HG02870 (cell line): ENCODE results near the gene BCLAF1.
"Not testable (repeated sequence)": the region's sequence is repeated elsewhere in the genome, so short reads cannot be mapped to it uniquely, and the experiment has no call there.

Experiments
- ATAC-seq: cut with Tn5 transposase; IDR thresholded peaks from one replicate; pipeline ENCODE4 v1.9.1; 2021; ENCODE audit warnings: mild to moderate bottlenecking, moderate library complexity; ENCODE audit not compliant: unreplicated experiment

Gene BCLAF1

GRCh38 chr6:136312975-136313374 lies 23.3 kb upstream of the BCLAF1 start:
- no peak for ATAC-seq

DNA sequence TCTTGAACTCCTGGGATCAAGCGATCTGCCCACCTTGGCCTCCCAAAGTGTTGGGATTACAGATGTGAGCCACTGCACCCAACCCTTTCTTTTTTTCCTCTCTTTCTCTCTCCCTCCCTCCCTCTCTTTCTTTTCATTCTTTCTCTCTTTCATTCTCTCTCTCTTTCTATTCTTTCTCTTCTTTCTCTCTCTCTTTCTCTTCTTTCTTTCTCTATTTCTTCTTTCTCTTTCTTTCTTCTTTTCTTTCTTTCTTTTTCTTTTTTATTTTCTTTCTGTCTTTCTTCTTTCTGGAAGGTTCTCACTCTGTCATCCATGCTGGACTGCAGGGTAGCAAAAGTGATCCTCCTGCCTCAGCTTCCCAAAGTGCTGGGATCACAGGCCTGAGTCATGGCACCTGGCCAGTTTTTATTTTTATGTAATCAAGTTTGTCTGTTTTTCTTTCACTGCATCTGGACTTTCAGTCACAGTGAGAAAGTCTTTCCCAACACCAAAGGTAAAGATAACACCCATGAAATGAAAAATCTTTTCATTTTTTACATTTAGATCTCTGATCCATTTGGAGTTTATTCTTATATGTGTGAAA lies 20.2 kb upstream of the BCLAF1 start:
- ATAC-seq = no peak

GRCh38 chr6:136309171-136309570 lies 19.5 kb upstream of the BCLAF1 start:
- no peak for ATAC-seq

- not testable (repeated sequence) for ATAC-seq
These were observed 18.8 kb upstream of the BCLAF1 start for GRCh38 chr6:136308469-136308868.

- no peak for ATAC-seq
These were observed 17.7 kb upstream of the BCLAF1 start for GRCh38 chr6:136307351-136307750.

DNA sequence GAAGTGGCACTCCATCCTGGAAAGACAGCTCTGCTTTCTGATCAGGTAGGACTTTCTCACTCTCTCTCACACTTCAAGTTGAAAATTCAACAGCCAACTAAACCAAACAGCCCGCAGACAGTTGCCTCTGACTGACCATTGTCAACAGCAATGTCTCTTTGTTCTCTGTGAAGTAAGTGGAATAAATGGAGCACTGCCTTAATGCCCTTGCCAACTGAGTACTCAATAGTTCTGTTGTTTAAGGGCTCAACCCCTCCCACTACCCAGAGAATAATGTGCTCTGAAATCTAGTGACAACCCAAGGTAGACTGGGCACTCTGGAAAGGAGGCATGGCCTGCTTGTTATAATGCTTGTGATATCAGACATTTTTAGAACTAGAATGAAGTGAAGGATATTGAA lies 16.8 kb upstream of the BCLAF1 start:
- ATAC-seq = no peak

- ATAC-seq = no peak
These were observed 14.8 kb upstream of the BCLAF1 start for GRCh38 chr6:136304410-136304809.

DNA sequence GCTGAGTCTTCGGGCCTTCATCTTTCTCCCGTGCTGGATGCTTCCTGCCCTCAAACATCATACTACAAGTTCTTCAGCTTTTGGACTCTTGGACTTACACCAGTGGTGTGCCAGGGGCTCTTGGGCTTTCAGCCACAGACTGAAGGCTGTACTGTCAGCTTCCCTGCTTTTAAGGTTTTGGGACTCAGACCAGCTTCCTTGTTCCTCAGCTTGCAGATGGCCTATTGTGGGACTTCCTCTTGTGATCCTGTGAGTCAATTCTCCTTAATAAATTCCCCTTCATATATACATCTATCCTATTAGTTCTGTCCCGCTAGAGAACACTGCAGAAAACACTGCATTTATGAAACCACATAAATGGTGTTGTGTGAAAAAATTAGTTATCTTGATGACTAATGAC lies 13.9 kb upstream of the BCLAF1 start:
- ATAC-seq = no peak

- no peak for ATAC-seq
These were observed 5.0 kb upstream of the BCLAF1 start for GRCh38 chr6:136294621-136295020.

GRCh38 chr6:136290410-136291010 lies 864 bp upstream of the BCLAF1 start:
- no peak for ATAC-seq

GRCh38 chr6:136289327-136289578 lies 393 bp downstream of the BCLAF1 start:
- ATAC-seq = peak; percentile 39

DNA sequence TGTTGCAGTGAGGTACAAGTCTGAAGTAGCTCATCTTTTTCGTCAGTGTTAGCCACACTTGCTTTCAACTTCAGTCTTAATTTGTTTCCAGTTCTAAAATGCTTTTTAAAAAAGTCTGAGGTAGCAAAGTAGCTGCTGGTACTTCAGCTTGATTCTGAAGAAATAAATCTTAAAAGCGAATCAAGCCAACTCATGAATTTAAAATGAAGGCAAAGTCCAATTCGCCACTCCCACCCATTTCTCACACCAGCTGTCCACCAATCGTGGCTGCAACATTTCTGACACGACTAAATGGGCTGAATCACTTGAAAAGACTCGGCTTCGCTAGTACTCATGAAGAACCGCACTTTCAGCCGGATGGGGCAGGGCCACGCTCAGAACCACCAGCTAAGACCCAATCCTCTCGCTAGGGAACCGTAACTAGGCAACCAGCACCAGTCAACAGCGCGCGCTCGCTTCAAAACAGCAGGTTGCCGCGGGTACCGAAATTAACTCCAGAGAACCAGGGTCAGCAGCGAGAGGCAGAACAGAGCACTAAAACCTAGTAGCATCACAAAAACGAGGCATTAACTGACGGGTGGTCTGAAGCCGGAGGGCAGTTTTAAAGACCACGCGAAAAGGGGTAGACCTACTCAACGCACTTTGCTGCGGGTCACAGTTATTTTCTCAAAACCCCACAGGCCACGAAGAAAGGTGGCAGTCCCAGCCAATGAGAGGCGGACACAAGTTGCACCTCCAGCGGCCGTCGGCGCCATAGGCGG lies 900 bp downstream of the BCLAF1 start:
- ATAC-seq = peak; percentile 38

GRCh38 chr6:136284909-136285308 lies 4.7 kb downstream of the BCLAF1 start:
- ATAC-seq = no peak

- no peak for ATAC-seq
These were observed 6.7 kb downstream of the BCLAF1 start for GRCh38 chr6:136282906-136283305.

GRCh38 chr6:136280032-136280609 lies 9.5 kb downstream of the BCLAF1 start:
- no peak for ATAC-seq

DNA sequence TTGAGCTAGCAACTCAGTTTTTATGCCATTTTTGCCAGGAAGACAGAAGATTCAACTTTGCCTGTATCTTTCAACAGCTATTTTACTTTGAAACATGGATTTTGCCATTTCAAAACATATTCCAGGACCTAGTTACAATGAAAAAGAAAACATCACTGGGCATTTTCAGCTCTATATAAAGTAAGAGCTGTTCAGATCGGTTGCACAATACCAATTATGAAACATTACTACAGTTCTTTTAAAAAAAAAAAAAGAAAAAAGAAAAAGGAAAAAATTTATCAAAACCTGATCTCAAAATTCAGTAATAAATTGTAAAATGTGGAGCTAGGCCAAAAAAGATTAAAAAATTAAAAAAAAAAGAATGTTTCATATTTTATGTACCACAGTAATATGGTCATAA lies 15.6 kb downstream of the BCLAF1 start:
- ATAC-seq = no peak

GRCh38 chr6:136265101-136265500 lies 24.5 kb downstream of the BCLAF1 start:
- no peak for ATAC-seq

- ATAC-seq = no peak
These were observed 26.7 kb downstream of the BCLAF1 start for GRCh38 chr6:136262940-136263339.

- ATAC-seq = no peak
These were observed 34.7 kb downstream of the BCLAF1 start for GRCh38 chr6:136254851-136255466.

GRCh38 chr6:136253734-136254133 lies 35.9 kb downstream of the BCLAF1 start:
- ATAC-seq = no peak

DNA sequence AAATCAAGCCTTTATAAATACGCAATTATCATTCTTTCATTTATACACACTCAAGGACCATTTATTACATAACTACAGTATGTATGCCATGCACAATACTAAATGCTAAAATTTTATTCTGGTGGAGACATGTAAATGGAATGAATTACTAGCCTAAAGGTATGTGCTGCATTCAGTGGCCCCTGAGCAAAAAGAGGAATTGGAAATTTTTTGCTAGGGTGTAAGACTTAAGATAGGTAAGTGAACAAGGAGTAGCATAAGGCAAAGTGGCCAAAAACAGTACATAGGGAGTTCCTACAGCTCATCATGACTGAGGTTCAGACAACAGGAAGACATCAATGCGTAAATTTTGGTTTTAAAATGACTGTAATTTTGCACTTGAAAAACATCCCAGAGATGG lies 37.2 kb downstream of the BCLAF1 start:
- no peak for ATAC-seq

- ATAC-seq = no peak
These were observed 38.3 kb downstream of the BCLAF1 start for GRCh38 chr6:136251394-136251793.
